ENCODE measurements around the gene MADD.

DNA sequence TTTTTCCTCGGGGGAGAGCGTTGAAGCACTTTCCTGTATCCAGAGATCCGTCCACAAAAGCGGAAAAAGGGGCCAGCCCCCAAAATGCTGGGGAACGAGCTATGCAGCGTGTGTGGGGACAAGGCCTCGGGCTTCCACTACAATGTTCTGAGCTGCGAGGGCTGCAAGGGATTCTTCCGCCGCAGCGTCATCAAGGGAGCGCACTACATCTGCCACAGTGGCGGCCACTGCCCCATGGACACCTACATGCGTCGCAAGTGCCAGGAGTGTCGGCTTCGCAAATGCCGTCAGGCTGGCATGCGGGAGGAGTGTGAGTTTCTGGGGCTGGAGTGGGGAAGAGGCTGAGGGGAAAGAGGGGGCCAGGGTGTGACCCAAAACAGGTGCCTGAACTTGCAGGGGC is 9.6 kb upstream of the MADD start:
- TF ChIP-seq, protein P1, sequence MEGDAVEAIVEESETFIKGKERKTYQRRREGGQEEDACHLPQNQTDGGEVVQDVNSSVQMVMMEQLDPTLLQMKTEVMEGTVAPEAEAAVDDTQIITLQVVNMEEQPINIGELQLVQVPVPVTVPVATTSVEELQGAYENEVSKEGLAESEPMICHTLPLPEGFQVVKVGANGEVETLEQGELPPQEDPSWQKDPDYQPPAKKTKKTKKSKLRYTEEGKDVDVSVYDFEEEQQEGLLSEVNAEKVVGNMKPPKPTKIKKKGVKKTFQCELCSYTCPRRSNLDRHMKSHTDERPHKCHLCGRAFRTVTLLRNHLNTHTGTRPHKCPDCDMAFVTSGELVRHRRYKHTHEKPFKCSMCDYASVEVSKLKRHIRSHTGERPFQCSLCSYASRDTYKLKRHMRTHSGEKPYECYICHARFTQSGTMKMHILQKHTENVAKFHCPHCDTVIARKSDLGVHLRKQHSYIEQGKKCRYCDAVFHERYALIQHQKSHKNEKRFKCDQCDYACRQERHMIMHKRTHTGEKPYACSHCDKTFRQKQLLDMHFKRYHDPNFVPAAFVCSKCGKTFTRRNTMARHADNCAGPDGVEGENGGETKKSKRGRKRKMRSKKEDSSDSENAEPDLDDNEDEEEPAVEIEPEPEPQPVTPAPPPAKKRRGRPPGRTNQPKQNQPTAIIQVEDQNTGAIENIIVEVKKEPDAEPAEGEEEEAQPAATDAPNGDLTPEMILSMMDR (IDR thresholded peaks at IDR 0.05; ENCODE audit: low read depth, low read length): no peak
- no peak for TF ChIP-seq EZH2phosphoT487 (IDR thresholded peaks at IDR 0.05; ENCODE audit: low read depth)

Measured in OCI-LY3 (cell line).